ENCODE results near the gene TIMM8A.

The TIMM8A gene

GRCh38 chrX:101368800-101369199 is 20.3 kb upstream of the TIMM8A start:
- no peaks in the 10 kb centered on the region for H3F3A ChIP-seq (ENCODE audit: low read depth)
- H3K36me3 ChIP-seq (ENCODE audit: insufficient read depth, low read length) = no peaks in the 10 kb centered on the region
- no peaks in the 10 kb centered on the region for H3K9me3 ChIP-seq (ENCODE audit: insufficient read depth, low read depth, low read length)
- H2AFZ ChIP-seq (ENCODE audit: low read length) = peak overlapping the region; percentile 67
- H3K9me2 ChIP-seq (replicated peaks; ENCODE audit: low read depth, low read length) = no peaks in the 10 kb centered on the region
- H3K4me2 ChIP-seq (ENCODE audit: low read depth, low read length, poor library complexity, severe bottlenecking) = peak overlapping the region; percentile 43
- no peak overlapping the region for H3K4me3 ChIP-seq (ENCODE audit: low read length, poor library complexity, severe bottlenecking)
- no peaks in the 10 kb centered on the region for H3K27me3 ChIP-seq (ENCODE audit: insufficient read depth, low read length, poor library complexity, severe bottlenecking)
- H4K20me1 ChIP-seq (ENCODE audit: insufficient read depth, low read length, poor library complexity, severe bottlenecking) = no peaks in the 10 kb centered on the region
- H3K79me2 ChIP-seq (ENCODE audit: insufficient read depth, low read length) = no peaks in the 10 kb centered on the region
- TF ChIP-seq, protein P1, sequence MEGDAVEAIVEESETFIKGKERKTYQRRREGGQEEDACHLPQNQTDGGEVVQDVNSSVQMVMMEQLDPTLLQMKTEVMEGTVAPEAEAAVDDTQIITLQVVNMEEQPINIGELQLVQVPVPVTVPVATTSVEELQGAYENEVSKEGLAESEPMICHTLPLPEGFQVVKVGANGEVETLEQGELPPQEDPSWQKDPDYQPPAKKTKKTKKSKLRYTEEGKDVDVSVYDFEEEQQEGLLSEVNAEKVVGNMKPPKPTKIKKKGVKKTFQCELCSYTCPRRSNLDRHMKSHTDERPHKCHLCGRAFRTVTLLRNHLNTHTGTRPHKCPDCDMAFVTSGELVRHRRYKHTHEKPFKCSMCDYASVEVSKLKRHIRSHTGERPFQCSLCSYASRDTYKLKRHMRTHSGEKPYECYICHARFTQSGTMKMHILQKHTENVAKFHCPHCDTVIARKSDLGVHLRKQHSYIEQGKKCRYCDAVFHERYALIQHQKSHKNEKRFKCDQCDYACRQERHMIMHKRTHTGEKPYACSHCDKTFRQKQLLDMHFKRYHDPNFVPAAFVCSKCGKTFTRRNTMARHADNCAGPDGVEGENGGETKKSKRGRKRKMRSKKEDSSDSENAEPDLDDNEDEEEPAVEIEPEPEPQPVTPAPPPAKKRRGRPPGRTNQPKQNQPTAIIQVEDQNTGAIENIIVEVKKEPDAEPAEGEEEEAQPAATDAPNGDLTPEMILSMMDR (conservative IDR thresholded peaks at IDR 0.05; ENCODE audit: low read length) = no peak
- no peak for TF ChIP-seq EZH2phosphoT487 (IDR thresholded peaks at IDR 0.05; ENCODE audit: borderline replicate concordance)
- H3K4me1 ChIP-seq (ENCODE audit: insufficient read depth, low read length, poor library complexity, severe bottlenecking) = peaks cover 18% of the 10 kb centered on the region
- H3K9ac ChIP-seq (ENCODE audit: low read depth, low read length, poor library complexity, severe bottlenecking) = peak overlapping the region; percentile 26

DNA sequence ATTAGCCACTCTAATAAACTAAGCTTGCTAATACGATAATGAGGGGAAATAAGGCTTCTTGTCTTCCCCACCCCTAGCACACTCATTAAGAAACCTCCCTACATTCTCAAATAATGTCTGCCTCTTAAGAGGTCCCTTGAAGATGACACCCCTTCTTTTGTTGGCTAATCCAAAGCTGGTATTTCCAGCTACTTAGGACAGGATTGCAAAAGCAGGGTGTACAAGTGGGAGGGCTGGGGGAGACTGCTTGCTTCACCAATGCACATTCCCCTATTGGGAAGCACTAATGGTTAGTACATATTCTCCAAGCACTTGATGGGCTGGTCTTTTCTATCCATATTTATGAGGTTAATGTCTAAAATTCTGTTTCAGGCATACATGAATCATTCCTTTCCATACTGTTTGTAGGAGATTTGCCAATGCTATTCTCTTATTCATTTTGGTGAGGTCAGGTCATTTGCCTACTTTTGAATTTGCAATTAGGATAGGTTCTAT is 16.8 kb upstream of the TIMM8A start:
- H3K79me2 ChIP-seq (ENCODE audit: insufficient read depth, low read length) = no peaks in the 10 kb centered on the region
- TF ChIP-seq, protein P1 (conservative IDR thresholded peaks at IDR 0.05; ENCODE audit: low read length) = no peak
- no peak for TF ChIP-seq EZH2phosphoT487 (IDR thresholded peaks at IDR 0.05; ENCODE audit: borderline replicate concordance)
- H4K20me1 ChIP-seq (ENCODE audit: insufficient read depth, low read length, poor library complexity, severe bottlenecking) = no peaks in the 10 kb centered on the region
- peaks cover 12% of the 10 kb centered on the region for H3K4me1 ChIP-seq (ENCODE audit: insufficient read depth, low read length, poor library complexity, severe bottlenecking)
- H3F3A ChIP-seq (ENCODE audit: low read depth) = no peaks in the 10 kb centered on the region
- no peak overlapping the region for H3K9ac ChIP-seq (ENCODE audit: low read depth, low read length, poor library complexity, severe bottlenecking)
- no peaks in the 10 kb centered on the region for H3K9me3 ChIP-seq (ENCODE audit: insufficient read depth, low read depth, low read length)
- H3K27me3 ChIP-seq (ENCODE audit: insufficient read depth, low read length, poor library complexity, severe bottlenecking) = no peaks in the 10 kb centered on the region
- H3K4me3 ChIP-seq (ENCODE audit: low read length, poor library complexity, severe bottlenecking) = no peak overlapping the region
- H2AFZ ChIP-seq (ENCODE audit: low read length) = no peak overlapping the region
- H3K36me3 ChIP-seq (ENCODE audit: insufficient read depth, low read length) = no peaks in the 10 kb centered on the region
- H3K4me2 ChIP-seq (ENCODE audit: low read depth, low read length, poor library complexity, severe bottlenecking) = no peak overlapping the region
- H3K9me2 ChIP-seq (replicated peaks; ENCODE audit: low read depth, low read length) = no peaks in the 10 kb centered on the region

DNA sequence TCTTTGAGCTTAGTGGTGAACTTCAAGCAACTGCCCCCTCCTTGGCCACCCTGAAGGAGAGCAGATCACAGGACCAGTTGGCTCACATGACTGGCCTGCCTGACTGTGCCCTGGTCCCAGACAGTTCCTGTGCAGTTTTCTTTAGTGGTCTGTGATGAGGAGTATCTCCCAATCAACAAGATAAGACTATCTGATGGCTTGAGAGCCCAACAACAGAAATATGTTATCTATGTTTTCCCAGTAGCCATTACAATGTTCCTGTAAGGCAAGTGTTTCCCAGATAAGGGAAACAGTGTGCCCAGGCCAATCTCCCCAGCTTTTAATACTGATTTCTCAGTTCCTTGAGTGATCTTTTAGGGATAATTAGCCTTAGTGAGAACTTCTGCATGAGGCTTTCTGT is 14.2 kb upstream of the TIMM8A start:
- H3K4me3 ChIP-seq (ENCODE audit: low read length, poor library complexity, severe bottlenecking) = no peak overlapping the region
- H3K36me3 ChIP-seq (ENCODE audit: insufficient read depth, low read length) = no peaks in the 10 kb centered on the region
- TF ChIP-seq, protein P1 (conservative IDR thresholded peaks at IDR 0.05; ENCODE audit: low read length) = no peak
- no peak for TF ChIP-seq EZH2phosphoT487 (IDR thresholded peaks at IDR 0.05; ENCODE audit: borderline replicate concordance)
- no peaks in the 10 kb centered on the region for H3K4me1 ChIP-seq (ENCODE audit: insufficient read depth, low read length, poor library complexity, severe bottlenecking)
- no peaks in the 10 kb centered on the region for H3K79me2 ChIP-seq (ENCODE audit: insufficient read depth, low read length)
- H3K27me3 ChIP-seq (ENCODE audit: insufficient read depth, low read length, poor library complexity, severe bottlenecking) = no peaks in the 10 kb centered on the region
- H4K20me1 ChIP-seq (ENCODE audit: insufficient read depth, low read length, poor library complexity, severe bottlenecking) = no peaks in the 10 kb centered on the region
- no peaks in the 10 kb centered on the region for H3K9me2 ChIP-seq (replicated peaks; ENCODE audit: low read depth, low read length)
- no peaks in the 10 kb centered on the region for H3K9me3 ChIP-seq (ENCODE audit: insufficient read depth, low read depth, low read length)
- no peak overlapping the region for H3K9ac ChIP-seq (ENCODE audit: low read depth, low read length, poor library complexity, severe bottlenecking)
- H3K4me2 ChIP-seq (ENCODE audit: low read depth, low read length, poor library complexity, severe bottlenecking) = no peak overlapping the region
- no peak overlapping the region; the same call in 1 of the 2 replicates for H2AFZ ChIP-seq (ENCODE audit: low read length)
- no peaks in the 10 kb centered on the region for H3F3A ChIP-seq (ENCODE audit: low read depth)
